Endothelial cell of umbilical vein (primary cell): ENCODE measurements around the gene TMX1.

Source experiments
- CTCF ChIP-seq, 2 donors: IDR thresholded peaks; 1 replicate in 1 of 2; 2 replicates in 1 of 2; pipeline ENCODE4 v1.5.1; 2011; ENCODE audit warnings: low read length in 2 of 2, mild to moderate bottlenecking in 2 of 2, moderate library complexity in 2 of 2, control low read depth in 1 of 2, inconsistent platforms in 1 of 2, low read depth in 1 of 2; ENCODE audit not compliant: insufficient read depth in 1 of 2; ENCODE audit errors: extremely low read depth in 1 of 2
- EZH2 ChIP-seq: IDR thresholded peaks from 2 replicates; pipeline ENCODE4 v1.6.1; 2012; ENCODE audit warnings: borderline replicate concordance, low read depth, mild to moderate bottlenecking, moderate library complexity, low read length, inconsistent platforms; ENCODE audit not compliant: severe bottlenecking
- FOS ChIP-seq: IDR thresholded peaks from 2 replicates; pipeline ENCODE4 v1.6.1; 2011; ENCODE audit warnings: mild to moderate bottlenecking, low read length, moderate library complexity, borderline replicate concordance; ENCODE audit not compliant: insufficient read depth
- GATA2 ChIP-seq: IDR thresholded peaks from 2 replicates; pipeline ENCODE4 v1.7.0; 2011; ENCODE audit warnings: low read depth, mild to moderate bottlenecking, moderate library complexity, mixed read lengths, low read length; ENCODE audit not compliant: insufficient read length, insufficient read depth
- JUN ChIP-seq: IDR thresholded peaks from 2 replicates; pipeline ENCODE4 v1.6.1; 2011; ENCODE audit warnings: borderline replicate concordance, low read depth; ENCODE audit not compliant: insufficient read length, insufficient read depth
- POLR2A ChIP-seq: IDR thresholded peaks from 2 replicates; pipeline ENCODE4 v1.6.1; 2012; ENCODE audit warnings: low read depth, mild to moderate bottlenecking, control low read depth, low read length
- POLR2AphosphoS5 ChIP-seq: IDR thresholded peaks from 2 replicates; pipeline ENCODE4 v1.6.1; 2012; ENCODE audit warnings: low read depth, mild to moderate bottlenecking, control low read depth, low read length, moderate library complexity; ENCODE audit not compliant: insufficient read depth

- no peak for TF ChIP-seq POLR2A
- no peak for TF ChIP-seq FOS
- TF ChIP-seq EZH2: no peak
- TF ChIP-seq POLR2AphosphoS5: no peak
- no peak for TF ChIP-seq JUN
- TF ChIP-seq CTCF (IDR thresholded peaks at IDR 0.05; ENCODE audit: extremely low read depth in 1 of 2, insufficient read depth in 1 of 2, low read depth in 1 of 2, low read length in 2 of 2): no peak
- no peak for TF ChIP-seq GATA2
These were observed 31.1 kb upstream of the TMX1 start for GRCh38 chr14:51208982-51209381.
